C4-2B (cell line): ENCODE measurements around the gene TMCC2.

Experiments
- ZFX ChIP-seq: fragments of 450-650 bp; IDR thresholded peaks from 2 replicates; pipeline ENCODE4 v1.6.1; 2017
- TF ChIP-seq, protein P1 (sequence below): fragments of 450-650 bp; conservative IDR thresholded peaks from 2 replicates; pipeline ENCODE4 v1.5.1; 2017; ENCODE audit warnings: mild to moderate bottlenecking

DNA sequence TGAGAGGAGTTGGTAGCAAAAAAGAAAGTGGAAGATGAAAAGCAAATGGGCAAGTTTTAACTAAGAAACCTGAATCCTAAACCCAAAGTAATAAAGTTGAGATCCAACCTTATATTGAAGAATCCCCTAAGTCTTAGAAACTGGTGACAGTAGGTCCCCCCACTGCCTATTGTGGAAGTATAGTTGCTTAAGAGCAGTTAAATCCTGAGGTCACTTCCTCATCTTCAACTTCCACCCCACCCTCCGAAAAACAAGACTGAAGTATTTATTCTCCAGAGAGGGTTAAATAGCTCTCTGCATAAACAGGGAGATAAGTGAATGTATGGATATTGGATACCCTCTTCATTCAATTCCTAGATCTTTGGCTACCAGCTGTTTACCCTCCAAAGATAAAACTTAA, 13.0 kb upstream of the TMCC2 start:
- TF ChIP-seq, protein P1, sequence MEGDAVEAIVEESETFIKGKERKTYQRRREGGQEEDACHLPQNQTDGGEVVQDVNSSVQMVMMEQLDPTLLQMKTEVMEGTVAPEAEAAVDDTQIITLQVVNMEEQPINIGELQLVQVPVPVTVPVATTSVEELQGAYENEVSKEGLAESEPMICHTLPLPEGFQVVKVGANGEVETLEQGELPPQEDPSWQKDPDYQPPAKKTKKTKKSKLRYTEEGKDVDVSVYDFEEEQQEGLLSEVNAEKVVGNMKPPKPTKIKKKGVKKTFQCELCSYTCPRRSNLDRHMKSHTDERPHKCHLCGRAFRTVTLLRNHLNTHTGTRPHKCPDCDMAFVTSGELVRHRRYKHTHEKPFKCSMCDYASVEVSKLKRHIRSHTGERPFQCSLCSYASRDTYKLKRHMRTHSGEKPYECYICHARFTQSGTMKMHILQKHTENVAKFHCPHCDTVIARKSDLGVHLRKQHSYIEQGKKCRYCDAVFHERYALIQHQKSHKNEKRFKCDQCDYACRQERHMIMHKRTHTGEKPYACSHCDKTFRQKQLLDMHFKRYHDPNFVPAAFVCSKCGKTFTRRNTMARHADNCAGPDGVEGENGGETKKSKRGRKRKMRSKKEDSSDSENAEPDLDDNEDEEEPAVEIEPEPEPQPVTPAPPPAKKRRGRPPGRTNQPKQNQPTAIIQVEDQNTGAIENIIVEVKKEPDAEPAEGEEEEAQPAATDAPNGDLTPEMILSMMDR = no peak
- no peak for TF ChIP-seq ZFX
